GM19372 (cell line): Measurements from ENCODE around the gene FAM47E.
"Not testable (repeated sequence)": the region's sequence is repeated elsewhere in the genome, so short reads cannot be mapped to it uniquely, and the experiment has no call there.

Source experiments
- ATAC-seq: cut with Tn5 transposase; IDR thresholded peaks from one replicate; pipeline ENCODE4 v1.9.1; 2021; ENCODE audit warnings: mild to moderate bottlenecking, low read depth, moderate library complexity; ENCODE audit not compliant: unreplicated experiment

Gene FAM47E

DNA sequence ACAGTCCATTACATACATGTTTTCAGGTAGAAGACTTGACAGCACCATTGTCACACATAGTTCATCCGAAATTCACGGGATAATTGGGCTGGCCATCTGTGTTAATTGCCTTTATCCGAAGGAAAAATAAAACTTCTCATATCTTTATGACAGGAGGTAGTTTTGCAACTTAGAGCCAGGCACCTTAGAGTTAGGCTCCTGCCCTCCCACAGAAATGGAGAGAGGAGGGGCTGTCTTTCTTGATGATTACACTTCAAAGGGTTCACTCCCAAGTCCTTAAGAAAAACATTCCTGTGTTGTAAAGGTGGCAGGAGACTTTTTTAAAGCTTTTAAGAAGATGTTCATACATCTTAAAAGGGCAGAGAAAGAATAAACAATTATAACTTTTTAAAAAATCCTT is 27.4 kb upstream of the FAM47E start:
- no peak for ATAC-seq

GRCh38 chr4:76226418-76226817 is 25.1 kb upstream of the FAM47E start:
- ATAC-seq = no peak

- ATAC-seq = no peak
Measured at GRCh38 chr4:76232681-76233080, 18.8 kb upstream of the FAM47E start.

DNA sequence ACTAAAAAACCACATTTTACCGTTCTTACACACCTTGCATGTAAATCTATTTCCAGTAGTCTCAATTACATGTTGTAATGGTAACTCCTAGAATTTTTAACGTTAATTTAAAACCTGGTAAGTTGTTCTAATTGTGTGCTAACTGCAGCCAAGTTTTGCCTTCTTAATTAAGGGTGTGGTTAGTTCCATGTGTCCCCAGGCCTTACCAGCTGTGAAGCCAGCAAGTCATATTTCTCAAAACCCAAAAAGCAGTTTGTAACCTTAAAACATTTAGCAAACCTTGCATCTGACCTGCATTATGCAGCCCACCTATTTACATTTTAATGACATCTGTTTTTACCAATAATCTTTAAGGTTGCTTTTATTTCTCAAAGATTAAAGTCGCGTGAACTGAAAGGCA is 18.4 kb upstream of the FAM47E start:
- ATAC-seq = no peak

DNA sequence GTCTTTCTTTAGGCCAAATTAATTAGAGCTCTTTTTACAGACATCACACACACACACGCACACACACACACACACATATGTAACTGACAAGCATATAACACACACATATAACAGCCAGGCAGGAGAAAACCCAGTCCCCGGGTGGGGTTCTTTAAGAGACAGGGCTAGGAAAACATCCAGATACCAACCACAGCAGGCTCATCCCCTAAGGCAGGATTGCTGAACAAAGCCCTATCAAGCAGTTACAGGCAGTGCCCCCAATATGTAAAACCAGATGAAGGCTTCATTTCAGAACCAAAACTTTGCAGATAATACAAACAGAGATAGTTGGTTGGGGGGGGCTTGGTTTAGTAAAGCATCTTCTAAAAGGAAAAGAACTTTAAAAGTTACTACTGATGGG is 18.0 kb upstream of the FAM47E start:
- ATAC-seq = no peak

DNA sequence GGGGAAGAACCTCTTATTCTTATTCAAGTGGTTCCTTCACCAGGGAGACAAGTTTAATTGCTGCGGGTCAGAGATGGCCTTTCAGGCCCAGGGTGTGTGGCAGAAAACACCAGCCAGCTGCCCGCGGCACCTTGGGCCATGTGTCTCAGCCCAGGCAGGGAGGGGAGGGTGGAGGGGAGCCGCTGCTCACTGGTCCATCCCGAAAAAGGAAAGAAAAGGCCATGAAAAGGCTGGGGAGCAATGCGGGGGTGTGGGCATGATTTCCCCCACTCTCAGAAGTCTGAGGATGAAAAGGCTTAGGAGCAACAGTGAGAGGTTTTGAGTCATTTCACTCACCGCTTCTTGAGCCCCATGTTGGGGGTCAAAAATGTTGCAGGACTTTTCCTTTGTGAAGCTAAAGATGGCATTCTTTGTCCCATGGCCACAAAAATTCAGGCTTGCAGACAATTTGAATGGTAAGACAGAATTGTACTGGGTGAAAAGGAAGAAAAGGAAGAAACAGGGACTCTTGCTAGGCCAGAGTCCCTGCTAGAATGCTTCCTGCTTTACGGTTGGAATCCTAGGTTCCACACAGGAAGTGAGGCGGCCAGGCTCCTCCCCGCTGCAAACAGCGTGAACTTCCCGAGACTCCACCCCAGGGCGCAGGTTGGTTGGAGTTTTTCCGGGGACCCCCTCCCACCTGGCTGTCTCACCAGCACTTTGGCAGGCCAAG is 17.4 kb upstream of the FAM47E start:
- ATAC-seq = no peak

DNA sequence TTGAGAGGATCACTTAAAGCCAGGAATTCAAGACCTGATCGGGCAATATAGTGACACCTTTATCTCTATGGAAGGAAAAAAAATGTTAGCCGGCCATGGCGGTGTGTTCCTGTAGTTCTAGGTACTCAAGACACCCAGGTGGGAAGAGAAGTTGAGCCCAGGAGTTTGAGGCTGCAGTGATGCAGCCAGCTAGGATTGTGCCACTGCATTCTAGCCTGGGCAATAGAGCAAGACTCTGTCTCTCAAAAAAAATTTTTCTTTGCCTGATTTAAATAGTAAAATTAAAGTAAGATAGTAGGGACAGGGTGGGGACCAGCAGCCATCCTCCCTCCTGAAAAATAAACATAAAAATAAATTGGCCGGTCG is 16.9 kb upstream of the FAM47E start:
- ATAC-seq = no peak

- ATAC-seq = no peak
Measured at GRCh38 chr4:76235407-76235806, 16.1 kb upstream of the FAM47E start.

DNA sequence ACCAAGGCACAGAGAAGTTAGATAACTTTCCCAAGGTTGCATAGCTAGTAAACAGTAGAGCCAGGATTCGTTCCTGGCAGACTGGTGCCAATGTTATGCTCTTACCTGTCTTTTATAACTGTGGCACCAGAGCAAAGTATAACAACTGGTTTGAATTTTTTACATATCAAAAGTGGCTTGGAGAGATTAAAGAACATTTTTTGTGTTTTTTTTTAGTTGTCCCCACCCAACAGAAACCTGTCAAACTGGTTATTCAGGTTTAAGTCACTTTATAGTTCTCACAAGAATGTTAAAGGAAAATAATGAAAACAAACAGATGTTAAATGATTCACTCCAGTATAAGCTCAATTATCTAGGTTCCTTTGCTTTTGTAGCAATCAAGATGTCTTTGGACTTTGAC is 15.6 kb upstream of the FAM47E start:
- no peak for ATAC-seq

DNA sequence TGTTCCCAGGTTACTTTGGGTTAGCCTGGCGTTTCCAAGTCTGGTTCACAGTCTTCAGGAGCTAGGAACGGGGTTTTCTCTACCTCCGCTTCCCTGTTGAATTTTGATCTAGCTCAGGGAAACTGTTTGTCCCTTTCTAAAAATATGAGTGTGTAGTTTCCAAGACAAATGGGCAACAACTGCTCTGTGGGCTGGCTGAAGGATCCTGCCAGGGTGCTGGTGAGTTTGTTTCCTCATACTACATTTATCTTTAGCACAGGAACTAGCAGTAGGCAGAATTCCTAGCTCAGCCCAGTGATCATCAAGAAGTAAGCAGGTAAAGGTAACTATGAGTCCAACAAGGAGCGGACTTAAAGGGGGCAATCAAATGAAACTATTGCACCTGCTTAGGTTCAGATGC is 13.3 kb upstream of the FAM47E start:
- ATAC-seq = no peak

DNA sequence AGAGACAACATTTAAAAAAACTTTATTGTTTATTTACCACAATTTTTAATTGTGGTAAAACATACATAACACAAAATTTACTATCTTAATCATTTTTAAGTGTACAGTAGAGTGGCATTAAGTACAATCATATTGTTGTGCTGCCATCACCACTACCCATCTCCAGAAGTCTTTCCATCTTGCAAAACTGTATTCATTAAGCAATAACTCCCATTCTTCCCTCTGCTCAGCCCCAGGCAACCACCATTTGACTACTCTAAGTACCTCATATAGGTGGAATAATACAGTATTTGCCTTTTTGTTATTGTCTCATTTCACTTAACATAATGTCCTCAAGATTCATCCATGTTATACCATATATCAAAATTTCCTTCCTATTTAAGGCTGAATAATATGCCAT is 12.8 kb upstream of the FAM47E start:
- no peak for ATAC-seq

DNA sequence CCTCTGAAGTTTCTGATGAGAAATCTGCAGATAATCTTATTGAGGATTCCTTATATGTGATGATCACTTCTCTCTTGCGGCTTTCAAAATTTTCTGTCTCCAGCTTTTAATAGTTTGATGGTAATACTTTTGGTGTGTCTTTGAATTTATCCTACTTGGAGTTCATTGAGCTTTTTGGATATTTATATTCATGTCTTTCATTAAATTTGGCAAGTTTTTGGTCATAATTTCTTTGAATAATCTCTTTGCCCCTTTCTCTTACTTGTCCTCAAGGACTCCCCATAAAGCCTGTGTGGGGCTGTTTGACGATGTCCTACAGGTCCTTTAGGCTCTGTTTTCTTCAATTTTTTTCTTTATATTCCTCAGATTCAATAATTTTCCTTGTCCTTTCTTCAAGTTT is 11.3 kb upstream of the FAM47E start:
- ATAC-seq = no peak

DNA sequence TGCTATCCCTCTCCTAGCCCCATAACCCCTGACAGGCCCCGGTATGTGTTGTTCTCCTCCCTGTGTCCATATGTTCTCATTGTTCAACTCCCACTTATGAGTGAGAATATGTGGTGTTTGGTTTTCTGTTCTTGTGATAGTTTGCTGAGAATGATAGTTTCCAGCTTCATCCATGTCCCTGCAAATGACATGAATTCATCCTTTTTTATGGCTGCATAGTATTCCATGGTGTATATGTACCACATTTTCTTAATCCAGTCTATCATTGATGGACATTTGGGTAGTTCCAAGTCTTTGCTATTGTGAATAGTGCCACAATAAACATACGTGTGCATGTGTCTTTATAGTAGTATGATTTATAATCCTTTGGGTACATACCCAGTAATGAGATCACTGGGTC is 7.6 kb upstream of the FAM47E start:
- ATAC-seq = not testable (repeated sequence)

- ATAC-seq = no peak
Measured at GRCh38 chr4:76246025-76246424, 5.5 kb upstream of the FAM47E start.

GRCh38 chr4:76246852-76247251 is 4.7 kb upstream of the FAM47E start:
- ATAC-seq = no peak

DNA sequence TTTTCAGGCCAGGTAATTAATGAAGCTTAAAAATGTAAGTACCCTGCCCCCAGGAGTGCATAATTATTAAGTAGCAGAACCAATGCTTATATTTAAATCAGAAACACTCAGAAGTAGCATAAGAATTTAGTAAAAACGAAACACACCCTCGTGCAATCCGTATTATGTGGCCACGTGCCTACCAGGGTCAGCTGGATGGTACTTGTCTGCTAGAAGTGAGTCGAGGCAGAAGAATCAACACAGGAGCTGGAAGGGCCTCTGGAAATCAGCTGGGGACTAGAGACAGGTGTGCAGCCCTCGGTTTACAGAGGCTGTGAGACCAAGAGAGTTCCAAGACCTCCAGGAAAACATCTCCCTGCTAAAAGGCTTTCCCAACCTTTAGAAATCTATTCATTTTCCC is 559 bp upstream of the FAM47E start:
- no peak for ATAC-seq

DNA sequence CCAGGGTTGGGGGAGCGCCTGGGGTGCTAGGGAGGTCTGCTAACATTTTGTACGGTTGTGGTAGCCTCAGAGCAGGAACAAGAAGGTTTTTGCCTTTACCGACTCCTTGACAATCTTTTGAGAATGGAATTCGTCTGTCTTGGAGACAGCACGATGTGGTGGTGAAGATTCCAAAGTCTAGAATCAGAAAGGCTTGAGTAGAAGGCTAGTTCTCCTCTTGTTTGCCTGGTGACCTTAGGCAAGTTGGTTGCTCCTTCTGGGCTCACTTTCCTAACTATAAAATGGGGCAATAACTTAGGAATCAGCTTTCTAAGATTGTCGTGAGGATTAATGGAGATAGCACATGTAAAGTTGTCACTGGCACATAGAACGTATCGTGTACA is 741 bp downstream of the FAM47E start:
- ATAC-seq = no peak

DNA sequence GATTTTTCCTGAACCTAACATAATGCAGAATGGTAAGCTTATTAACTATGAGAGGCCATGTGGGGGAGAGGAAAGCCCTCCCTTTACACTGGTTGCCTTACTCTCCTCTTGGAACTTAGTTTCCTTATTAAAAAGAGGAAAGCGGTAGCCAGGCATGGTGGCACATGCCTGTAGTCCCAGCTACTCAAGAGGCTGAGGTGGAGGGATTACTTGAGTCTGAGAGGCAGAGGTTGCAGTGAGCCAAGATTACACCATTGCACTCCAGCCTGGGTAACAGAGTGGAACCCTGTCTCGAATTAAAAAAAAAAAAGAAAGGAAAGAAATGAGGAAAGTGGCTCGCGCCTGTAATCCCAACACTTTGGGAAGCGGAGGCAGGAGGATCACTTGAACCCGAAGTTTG is 2.0 kb downstream of the FAM47E start:
- no peak for ATAC-seq

DNA sequence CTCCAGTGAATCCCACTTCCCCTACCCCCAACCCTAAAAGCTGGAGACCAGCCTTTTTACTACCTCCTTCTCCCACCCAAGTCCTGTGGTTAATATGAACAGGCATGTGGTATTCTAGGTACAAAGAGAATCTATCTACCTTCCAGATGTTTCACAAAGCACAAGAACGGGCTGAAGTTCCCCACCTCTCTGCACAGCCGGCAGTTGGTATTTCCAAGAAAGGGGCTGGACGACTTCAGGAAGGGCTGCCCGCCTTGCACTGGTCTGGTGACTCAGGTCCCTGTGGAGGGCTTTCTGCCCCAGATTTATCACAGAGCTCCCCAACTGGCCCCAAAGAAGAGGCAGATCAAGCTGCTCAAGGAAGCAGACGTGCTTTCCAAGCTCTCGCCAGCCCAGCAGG is 4.5 kb downstream of the FAM47E start:
- ATAC-seq = no peak

- ATAC-seq = no peak
Measured at GRCh38 chr4:76256968-76257367, 5.4 kb downstream of the FAM47E start.

DNA sequence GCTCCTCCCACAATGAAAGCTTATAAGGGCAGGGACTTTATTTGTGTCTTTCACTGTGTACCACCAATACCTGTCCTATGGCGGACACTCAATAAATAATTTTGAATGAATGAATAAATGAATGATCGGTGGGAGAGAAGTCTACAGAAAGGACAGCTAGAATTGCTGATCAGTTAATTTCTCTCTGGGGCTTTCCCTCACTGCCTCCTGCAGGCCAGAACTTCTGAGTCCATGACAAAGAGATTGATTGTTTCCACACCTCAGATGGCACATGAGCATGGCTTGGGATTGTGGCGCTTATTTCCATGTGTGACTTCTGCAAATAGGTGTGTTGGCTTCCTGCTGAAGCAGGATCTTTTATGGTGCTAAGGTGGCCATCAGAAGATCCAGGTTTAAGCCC is 6.3 kb downstream of the FAM47E start:
- no peak for ATAC-seq

DNA sequence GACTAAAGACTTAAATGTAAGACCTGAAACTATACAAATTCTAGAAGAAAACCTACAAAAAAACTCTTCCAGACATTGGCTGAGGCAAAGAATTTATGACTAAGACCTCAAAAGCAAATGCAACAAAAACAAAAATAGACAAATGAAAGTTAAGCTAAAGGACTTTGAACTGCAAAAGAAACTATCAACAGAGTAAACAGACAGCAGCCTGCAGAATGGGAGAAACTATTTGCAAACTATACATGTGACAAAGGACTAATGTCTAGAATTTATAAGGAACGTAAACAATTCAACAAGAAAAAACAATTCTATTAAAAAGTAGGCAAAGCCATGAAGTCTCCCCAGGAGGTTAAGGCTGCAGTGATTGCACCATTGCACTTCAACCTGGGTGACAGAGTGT is 9.1 kb downstream of the FAM47E start:
- ATAC-seq = no peak

DNA sequence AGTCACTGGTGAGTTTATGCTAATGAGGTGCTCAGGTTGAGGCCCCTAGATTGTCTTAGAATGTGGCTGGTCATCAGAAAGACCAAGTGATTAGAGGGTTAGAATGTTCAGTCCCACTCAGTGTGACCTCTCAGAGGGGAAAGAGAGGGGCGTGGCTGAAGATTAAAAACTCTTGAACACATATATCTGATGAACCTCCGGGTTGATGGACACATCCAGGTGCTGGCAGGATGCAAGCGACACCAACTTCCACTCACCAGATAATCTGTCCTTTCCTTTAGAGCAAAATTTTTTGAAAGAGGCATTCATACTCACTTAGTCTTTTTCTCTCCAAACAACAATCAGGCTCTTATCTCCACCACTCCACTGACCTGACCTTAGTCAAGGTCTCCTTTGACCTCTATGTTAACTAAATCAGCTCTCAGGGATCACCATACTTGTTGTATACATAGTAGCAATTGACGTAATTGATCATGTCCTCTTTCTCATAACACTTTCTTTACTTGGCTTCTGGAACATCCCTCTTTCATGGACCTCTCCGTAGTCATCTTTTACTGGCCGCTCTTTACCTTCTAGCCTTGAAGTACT is 14.2 kb downstream of the FAM47E start:
- ATAC-seq = no peak
